LNCAP (cell line): ENCODE measurements around the gene NRP2.

Source experiments
- TF ChIP-seq, protein P1 (sequence below): fragments of 450-650 bp; IDR thresholded peaks from 2 replicates; pipeline ENCODE4 v1.5.1; 2017; ENCODE audit warnings: mild to moderate bottlenecking

The NRP2 gene

GRCh38 chr2:205769495-205769850 lies 87.2 kb downstream of the NRP2 start:
- TF ChIP-seq, protein P1, sequence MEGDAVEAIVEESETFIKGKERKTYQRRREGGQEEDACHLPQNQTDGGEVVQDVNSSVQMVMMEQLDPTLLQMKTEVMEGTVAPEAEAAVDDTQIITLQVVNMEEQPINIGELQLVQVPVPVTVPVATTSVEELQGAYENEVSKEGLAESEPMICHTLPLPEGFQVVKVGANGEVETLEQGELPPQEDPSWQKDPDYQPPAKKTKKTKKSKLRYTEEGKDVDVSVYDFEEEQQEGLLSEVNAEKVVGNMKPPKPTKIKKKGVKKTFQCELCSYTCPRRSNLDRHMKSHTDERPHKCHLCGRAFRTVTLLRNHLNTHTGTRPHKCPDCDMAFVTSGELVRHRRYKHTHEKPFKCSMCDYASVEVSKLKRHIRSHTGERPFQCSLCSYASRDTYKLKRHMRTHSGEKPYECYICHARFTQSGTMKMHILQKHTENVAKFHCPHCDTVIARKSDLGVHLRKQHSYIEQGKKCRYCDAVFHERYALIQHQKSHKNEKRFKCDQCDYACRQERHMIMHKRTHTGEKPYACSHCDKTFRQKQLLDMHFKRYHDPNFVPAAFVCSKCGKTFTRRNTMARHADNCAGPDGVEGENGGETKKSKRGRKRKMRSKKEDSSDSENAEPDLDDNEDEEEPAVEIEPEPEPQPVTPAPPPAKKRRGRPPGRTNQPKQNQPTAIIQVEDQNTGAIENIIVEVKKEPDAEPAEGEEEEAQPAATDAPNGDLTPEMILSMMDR = no peak

DNA sequence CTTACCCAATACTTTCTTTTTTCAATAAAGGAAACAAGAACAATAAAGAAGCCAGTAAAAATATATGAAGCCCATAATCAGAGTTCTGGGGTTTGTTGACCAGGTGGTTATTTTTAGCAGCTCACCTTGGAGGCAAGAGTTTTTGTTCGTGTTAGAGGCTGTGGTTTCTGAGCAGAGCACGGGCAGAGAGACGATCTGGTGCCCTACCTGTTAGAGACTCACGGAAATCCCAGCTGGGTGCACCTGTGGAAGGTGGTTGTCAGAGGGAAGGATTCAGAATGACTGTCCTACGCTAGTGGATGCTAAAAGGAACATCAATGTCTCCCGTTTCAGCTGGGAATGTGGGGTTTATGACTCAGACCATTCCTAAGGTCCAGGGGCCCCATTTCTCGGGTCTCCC lies 87.6 kb downstream of the NRP2 start:
- TF ChIP-seq, protein P1 = no peak

- TF ChIP-seq, protein P1 = no peak
Measured at GRCh38 chr2:205770577-205770976, 88.3 kb downstream of the NRP2 start.

- TF ChIP-seq, protein P1 = no peak
Measured at GRCh38 chr2:205771031-205771430, 88.7 kb downstream of the NRP2 start.

GRCh38 chr2:205771666-205772065 lies 89.4 kb downstream of the NRP2 start:
- TF ChIP-seq, protein P1 = no peak

DNA sequence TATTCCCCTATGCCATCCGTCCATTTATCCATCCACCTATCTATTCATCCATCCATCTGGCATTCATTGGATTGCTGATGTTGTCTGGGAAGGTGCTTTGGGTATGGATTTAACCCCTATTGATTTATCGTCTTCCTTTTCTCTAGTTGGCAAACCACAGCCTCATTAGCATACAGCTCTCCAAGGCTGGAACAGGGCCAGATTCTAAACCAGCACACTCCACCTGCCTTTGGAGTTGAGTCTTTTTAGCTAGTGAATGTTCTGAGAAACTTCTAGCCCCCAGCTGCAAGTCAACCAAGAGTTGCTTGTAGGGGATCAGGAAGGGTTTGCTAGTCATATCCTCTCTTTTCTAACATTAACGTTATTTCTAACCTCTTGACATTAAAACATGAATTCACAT lies 90.7 kb downstream of the NRP2 start:
- TF ChIP-seq, protein P1 = no peak

GRCh38 chr2:205773989-205774388 lies 91.7 kb downstream of the NRP2 start:
- TF ChIP-seq, protein P1 = no peak

GRCh38 chr2:205775097-205775877 lies 93.0 kb downstream of the NRP2 start:
- TF ChIP-seq, protein P1 = no peak
